Hypothalamus (tissue), 51 donors: ENCODE data around the gene MLN.

Experiments
- DNase-seq, 51 donors: peaks; one replicate each; lab custom pipeline; 2025; lab: John Stamatoyannopoulos, UW

The MLN gene

GRCh38 chr6:33817489-33817888, 13.7 kb upstream of the MLN start:
- DNase-seq: no peak

- DNase-seq: no peak
These were observed 13.1 kb upstream of the MLN start for GRCh38 chr6:33816911-33817310.

GRCh38 chr6:33815854-33816253, 12.1 kb upstream of the MLN start:
- DNase-seq: peak in 10 of 51 donors; percentile 3 to 47 (median 16)

GRCh38 chr6:33813990-33814985, 10.5 kb upstream of the MLN start:
- DNase-seq: no peak

GRCh38 chr6:33813246-33813904, 9.6 kb upstream of the MLN start:
- no peak for DNase-seq

GRCh38 chr6:33812669-33813068, 8.9 kb upstream of the MLN start:
- DNase-seq: peak in 4 of 51 donors; percentile 4 to 14 (median 10)

GRCh38 chr6:33809594-33809993, 5.8 kb upstream of the MLN start:
- DNase-seq: peak in 1 of 51 donors; percentile 7

GRCh38 chr6:33808641-33809180, 4.9 kb upstream of the MLN start:
- DNase-seq: no peak

- no peak for DNase-seq
These were observed 3.8 kb upstream of the MLN start for GRCh38 chr6:33807606-33808005.

GRCh38 chr6:33806841-33807240, 3.0 kb upstream of the MLN start:
- DNase-seq: no peak

- no peak for DNase-seq
These were observed 1.4 kb downstream of the MLN start for GRCh38 chr6:33802186-33802958.

GRCh38 chr6:33801611-33802010, 2.2 kb downstream of the MLN start:
- DNase-seq: no peak

GRCh38 chr6:33800248-33800969, 3.4 kb downstream of the MLN start:
- DNase-seq: no peak

GRCh38 chr6:33799454-33800113, 4.2 kb downstream of the MLN start:
- DNase-seq: no peak

GRCh38 chr6:33798343-33798848, 5.4 kb downstream of the MLN start:
- DNase-seq: no peak

- DNase-seq: no peak
These were observed 6.0 kb downstream of the MLN start for GRCh38 chr6:33797626-33798342.

- DNase-seq: no peak
These were observed 8.7 kb downstream of the MLN start for GRCh38 chr6:33794910-33795623.

- DNase-seq: no peak
These were observed 10.8 kb downstream of the MLN start for GRCh38 chr6:33792981-33793380.
